ENCODE results near the gene CA10.

CA10 gene

DNA sequence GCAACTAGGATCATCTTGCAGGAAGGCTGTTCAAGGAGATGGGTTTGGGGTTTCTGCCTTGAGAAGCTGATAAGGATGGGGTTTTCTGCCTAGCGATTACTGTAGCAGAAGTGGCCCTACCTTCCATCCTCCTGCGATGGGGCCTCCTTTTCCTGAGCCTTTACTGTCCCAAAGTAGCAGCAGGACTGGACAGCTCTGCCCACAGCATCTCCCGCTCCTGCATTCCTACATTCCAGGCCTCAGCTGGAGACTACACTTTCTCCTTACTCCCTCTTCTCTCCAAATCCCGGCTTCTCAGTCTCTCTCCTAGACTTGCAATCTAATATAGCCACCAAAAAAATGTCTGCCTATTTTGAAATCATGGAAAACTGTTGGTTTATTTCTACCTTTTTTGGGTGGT is 355.4 kb downstream of the CA10 start:
- H3K9me3 ChIP-seq (ENCODE audit: control insufficient read depth, insufficient read depth, low read length): no peaks in the 10 kb centered on the region
- H3K27me3 ChIP-seq (ENCODE audit: control insufficient read depth, insufficient read depth, low read length): no peaks in the 10 kb centered on the region
- H3K36me3 ChIP-seq (ENCODE audit: control insufficient read depth, insufficient read depth, low read length): no peaks in the 10 kb centered on the region
- no peak overlapping the region for H3K27ac ChIP-seq (ENCODE audit: low read depth, low read length)
- H3K9ac ChIP-seq (ENCODE audit: low read depth, low read length): no peak overlapping the region
- H3K4me1 ChIP-seq (ENCODE audit: control insufficient read depth, insufficient read depth, low read length): no peaks in the 10 kb centered on the region
- H3K4me3 ChIP-seq (ENCODE audit: low read depth, low read length): no peak overlapping the region

DNA sequence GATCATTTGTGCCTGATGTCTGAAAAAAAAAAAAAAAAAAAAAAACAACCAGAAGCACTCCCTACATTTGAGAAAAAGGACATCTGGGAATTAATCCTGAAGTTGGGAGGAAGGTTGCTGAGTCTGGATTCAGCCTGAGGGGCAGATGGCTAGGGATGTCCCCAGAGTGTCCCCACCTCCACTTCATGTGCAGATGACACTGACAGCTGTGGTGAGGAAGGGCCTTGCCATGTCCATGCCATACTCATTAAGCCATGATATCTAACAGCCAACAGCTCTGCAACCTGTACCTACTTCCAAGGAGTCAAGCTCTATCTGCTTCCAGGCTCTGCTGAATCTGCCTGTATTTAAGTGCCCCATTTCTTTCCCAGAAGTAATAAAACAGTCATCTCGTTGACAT is 356.0 kb downstream of the CA10 start:
- no peak overlapping the region for H3K9ac ChIP-seq (ENCODE audit: low read depth, low read length)
- no peaks in the 10 kb centered on the region for H3K27me3 ChIP-seq (ENCODE audit: control insufficient read depth, insufficient read depth, low read length)
- H3K4me1 ChIP-seq (ENCODE audit: control insufficient read depth, insufficient read depth, low read length): no peaks in the 10 kb centered on the region
- no peaks in the 10 kb centered on the region for H3K9me3 ChIP-seq (ENCODE audit: control insufficient read depth, insufficient read depth, low read length)
- H3K36me3 ChIP-seq (ENCODE audit: control insufficient read depth, insufficient read depth, low read length): no peaks in the 10 kb centered on the region
- H3K4me3 ChIP-seq (ENCODE audit: low read depth, low read length): no peak overlapping the region
- H3K27ac ChIP-seq (ENCODE audit: low read depth, low read length): no peak overlapping the region

DNA sequence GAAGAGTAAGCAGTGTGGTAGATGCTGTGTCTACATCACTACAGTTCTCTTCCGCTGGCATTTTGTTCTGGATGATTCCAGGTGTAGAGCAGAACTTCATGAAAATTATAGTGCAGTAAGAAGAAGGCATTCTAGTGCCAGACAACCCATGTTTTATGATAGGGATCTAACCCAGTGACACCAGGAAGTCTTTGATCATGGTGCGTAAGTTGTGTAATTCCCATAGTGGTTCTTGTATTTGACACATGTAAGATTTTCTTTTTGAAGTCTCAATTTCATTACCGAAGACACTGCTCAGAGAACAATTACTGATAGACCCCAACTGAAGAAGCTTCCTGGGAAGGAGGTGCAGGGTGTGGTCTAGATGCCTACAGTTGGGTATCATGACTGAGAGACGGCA is 356.9 kb downstream of the CA10 start:
- H3K4me3 ChIP-seq (ENCODE audit: low read depth, low read length): no peak overlapping the region
- no peak overlapping the region for H3K9ac ChIP-seq (ENCODE audit: low read depth, low read length)
- no peak overlapping the region for H3K27ac ChIP-seq (ENCODE audit: low read depth, low read length)
- H3K36me3 ChIP-seq (ENCODE audit: control insufficient read depth, insufficient read depth, low read length): no peaks in the 10 kb centered on the region
- no peaks in the 10 kb centered on the region for H3K9me3 ChIP-seq (ENCODE audit: control insufficient read depth, insufficient read depth, low read length)
- H3K4me1 ChIP-seq (ENCODE audit: control insufficient read depth, insufficient read depth, low read length): no peaks in the 10 kb centered on the region
- no peaks in the 10 kb centered on the region for H3K27me3 ChIP-seq (ENCODE audit: control insufficient read depth, insufficient read depth, low read length)

DNA sequence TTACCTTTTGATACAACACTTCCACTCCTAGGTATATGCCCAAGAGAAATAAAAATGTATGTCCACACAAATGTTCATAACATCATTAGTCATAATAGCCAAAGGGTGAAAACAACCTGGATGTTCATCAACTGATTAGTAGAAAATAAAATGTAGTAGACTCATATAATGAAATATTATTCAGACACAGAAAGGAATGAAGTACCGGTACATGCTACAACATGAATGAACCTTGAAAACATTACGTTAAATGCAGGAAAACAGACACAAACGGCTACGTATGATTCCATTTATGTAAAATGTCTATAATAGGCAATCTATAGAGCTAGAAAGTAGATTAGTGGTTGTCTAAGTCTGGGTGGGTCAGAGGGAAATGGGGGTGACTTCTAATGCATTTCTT is 358.5 kb downstream of the CA10 start:
- H3K27me3 ChIP-seq (ENCODE audit: control insufficient read depth, insufficient read depth, low read length): no peaks in the 10 kb centered on the region
- H3K9me3 ChIP-seq (ENCODE audit: control insufficient read depth, insufficient read depth, low read length): no peaks in the 10 kb centered on the region
- no peak overlapping the region for H3K9ac ChIP-seq (ENCODE audit: low read depth, low read length)
- no peak overlapping the region for H3K4me3 ChIP-seq (ENCODE audit: low read depth, low read length)
- no peaks in the 10 kb centered on the region for H3K36me3 ChIP-seq (ENCODE audit: control insufficient read depth, insufficient read depth, low read length)
- no peaks in the 10 kb centered on the region for H3K4me1 ChIP-seq (ENCODE audit: control insufficient read depth, insufficient read depth, low read length)
- no peak overlapping the region for H3K27ac ChIP-seq (ENCODE audit: low read depth, low read length)

DNA sequence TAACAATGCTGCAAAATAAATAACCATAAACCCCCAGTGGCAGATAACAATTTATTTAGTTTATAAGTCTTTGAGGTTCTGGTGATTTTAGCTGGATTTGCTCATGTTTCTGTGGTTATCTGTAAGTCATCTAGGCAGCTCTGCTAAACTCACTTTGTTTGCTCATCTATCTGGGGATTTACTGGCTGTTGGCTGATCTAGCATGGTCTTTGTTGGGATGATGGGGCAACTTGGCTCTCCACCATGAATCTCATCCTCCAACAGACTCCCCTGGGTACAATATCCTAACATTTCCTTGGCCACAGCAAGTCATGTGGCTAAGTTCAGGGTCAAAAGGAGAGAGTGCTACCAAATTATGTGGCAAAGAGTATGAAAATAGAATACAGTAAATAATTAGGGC is 359.3 kb downstream of the CA10 start:
- Histone ChIP-seq H3K27me3 (ENCODE audit: control insufficient read depth, insufficient read depth, low read length) (no peaks in the 10 kb centered on the region), H3K4me1 (ENCODE audit: control insufficient read depth, insufficient read depth, low read length) (no peaks in the 10 kb centered on the region), H3K36me3 (ENCODE audit: control insufficient read depth, insufficient read depth, low read length) (no peaks in the 10 kb centered on the region), H3K27ac (ENCODE audit: low read depth, low read length) (no peak overlapping the region), H3K4me3 (ENCODE audit: low read depth, low read length) (no peak overlapping the region), H3K9me3 (ENCODE audit: control insufficient read depth, insufficient read depth, low read length) (no peaks in the 10 kb centered on the region), H3K9ac (ENCODE audit: low read depth, low read length) (no peak overlapping the region)

DNA sequence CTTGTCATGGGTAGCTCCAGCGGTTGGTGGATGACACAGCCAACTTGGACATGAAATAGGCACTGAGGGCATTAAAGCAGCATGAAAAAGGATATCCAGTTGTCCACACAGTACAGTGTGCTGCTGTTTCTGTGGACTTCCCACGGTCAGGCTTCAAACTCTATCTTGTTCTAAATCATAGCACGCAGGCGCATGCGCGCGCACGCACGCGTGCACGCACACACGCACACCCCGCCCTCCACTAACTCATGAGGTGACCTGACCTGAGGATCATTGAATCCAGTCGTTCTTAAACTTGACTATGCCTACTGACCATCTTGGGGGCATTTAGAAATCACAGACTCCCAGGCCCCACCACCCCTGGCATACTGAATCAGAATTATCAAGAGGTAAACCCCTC is 361.4 kb downstream of the CA10 start:
- Histone ChIP-seq H3K27me3 (ENCODE audit: control insufficient read depth, insufficient read depth, low read length) (no peaks in the 10 kb centered on the region), H3K36me3 (ENCODE audit: control insufficient read depth, insufficient read depth, low read length) (no peaks in the 10 kb centered on the region), H3K4me1 (ENCODE audit: control insufficient read depth, insufficient read depth, low read length) (no peaks in the 10 kb centered on the region), H3K9me3 (ENCODE audit: control insufficient read depth, insufficient read depth, low read length) (no peaks in the 10 kb centered on the region), H3K27ac (ENCODE audit: low read depth, low read length) (no peak overlapping the region), H3K4me3 (ENCODE audit: low read depth, low read length) (no peak overlapping the region), H3K9ac (ENCODE audit: low read depth, low read length) (no peak overlapping the region)

DNA sequence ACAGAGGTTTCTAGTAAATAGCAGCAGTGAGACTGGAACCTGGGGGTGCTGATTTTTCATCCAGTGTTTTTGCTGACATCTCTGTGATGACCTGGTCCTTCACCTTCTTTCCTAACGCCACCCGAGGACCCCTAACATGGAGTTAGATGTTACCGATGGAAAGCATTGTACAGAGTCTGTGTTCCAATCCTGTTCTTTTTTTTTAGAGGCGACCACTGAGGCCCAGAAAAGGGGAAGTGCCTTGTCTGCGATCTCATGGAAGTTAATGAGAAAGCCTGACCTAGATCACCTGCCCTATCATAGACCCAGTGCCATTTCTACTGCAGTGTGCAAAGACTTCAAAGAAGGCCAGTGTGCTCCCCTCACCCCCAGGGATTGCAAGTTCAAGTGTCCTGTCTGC is 362.5 kb downstream of the CA10 start:
- no peak overlapping the region for H3K27ac ChIP-seq (ENCODE audit: low read depth, low read length)
- no peaks in the 10 kb centered on the region for H3K4me1 ChIP-seq (ENCODE audit: control insufficient read depth, insufficient read depth, low read length)
- H3K27me3 ChIP-seq (ENCODE audit: control insufficient read depth, insufficient read depth, low read length): no peaks in the 10 kb centered on the region
- no peak overlapping the region for H3K4me3 ChIP-seq (ENCODE audit: low read depth, low read length)
- H3K36me3 ChIP-seq (ENCODE audit: control insufficient read depth, insufficient read depth, low read length): no peaks in the 10 kb centered on the region
- H3K9me3 ChIP-seq (ENCODE audit: control insufficient read depth, insufficient read depth, low read length): no peaks in the 10 kb centered on the region
- H3K9ac ChIP-seq (ENCODE audit: low read depth, low read length): no peak overlapping the region

DNA sequence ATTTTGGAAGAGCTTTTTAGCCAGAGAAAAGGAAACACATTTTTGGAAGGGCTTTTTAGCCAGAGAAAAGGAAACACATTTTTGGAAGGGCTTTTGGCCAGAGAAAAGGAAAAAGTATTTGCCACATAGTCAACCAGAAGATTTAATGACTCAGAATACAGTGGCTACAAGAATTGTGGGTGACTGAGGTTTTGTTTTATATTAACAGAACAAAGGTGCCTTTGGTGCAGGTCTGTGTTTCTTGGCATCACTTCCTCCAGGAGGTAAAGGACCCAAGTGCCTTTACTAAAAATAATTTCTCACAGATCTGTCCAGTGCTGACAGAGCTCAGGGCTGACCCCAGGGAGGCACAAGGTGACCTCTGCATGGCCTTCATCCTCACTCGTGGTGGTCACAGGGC is 363.1 kb downstream of the CA10 start:
- H3K4me1 ChIP-seq (ENCODE audit: control insufficient read depth, insufficient read depth, low read length): no peaks in the 10 kb centered on the region
- no peaks in the 10 kb centered on the region for H3K36me3 ChIP-seq (ENCODE audit: control insufficient read depth, insufficient read depth, low read length)
- H3K9me3 ChIP-seq (ENCODE audit: control insufficient read depth, insufficient read depth, low read length): no peaks in the 10 kb centered on the region

DNA sequence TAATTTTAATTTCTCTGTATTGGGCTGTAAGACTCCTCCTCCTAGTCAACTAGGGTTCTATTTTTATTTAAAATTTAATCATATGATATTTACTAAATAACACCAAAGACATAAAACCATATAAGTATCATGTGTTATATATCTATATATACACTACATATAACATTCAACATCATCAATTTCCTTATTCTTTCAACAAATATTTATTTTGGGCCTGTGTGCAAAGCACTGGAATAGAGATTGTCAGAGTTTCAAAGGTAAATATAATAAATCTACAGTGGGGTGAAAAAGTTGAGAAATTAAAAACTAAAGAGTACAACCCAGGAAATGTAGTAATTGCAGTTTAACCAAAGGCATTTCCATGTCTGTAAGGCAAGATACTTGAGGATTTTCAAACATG is 364.0 kb downstream of the CA10 start:
- no peaks in the 10 kb centered on the region for H3K9me3 ChIP-seq (ENCODE audit: control insufficient read depth, insufficient read depth, low read length)
- H3K9ac ChIP-seq (ENCODE audit: low read depth, low read length): no peak overlapping the region
- no peaks in the 10 kb centered on the region for H3K27me3 ChIP-seq (ENCODE audit: control insufficient read depth, insufficient read depth, low read length)
- no peaks in the 10 kb centered on the region for H3K36me3 ChIP-seq (ENCODE audit: control insufficient read depth, insufficient read depth, low read length)
- no peaks in the 10 kb centered on the region for H3K4me1 ChIP-seq (ENCODE audit: control insufficient read depth, insufficient read depth, low read length)
- H3K4me3 ChIP-seq (ENCODE audit: low read depth, low read length): no peak overlapping the region
- no peak overlapping the region for H3K27ac ChIP-seq (ENCODE audit: low read depth, low read length)

More for the DNA sequence above, 363.1 kb downstream of the CA10 start:
- no peaks in the 10 kb centered on the region for H3K27me3 ChIP-seq (ENCODE audit: control insufficient read depth, insufficient read depth, low read length)
- H3K27ac ChIP-seq (ENCODE audit: low read depth, low read length): no peak overlapping the region
- no peak overlapping the region for H3K4me3 ChIP-seq (ENCODE audit: low read depth, low read length)
- H3K9ac ChIP-seq (ENCODE audit: low read depth, low read length): no peak overlapping the region

DNA sequence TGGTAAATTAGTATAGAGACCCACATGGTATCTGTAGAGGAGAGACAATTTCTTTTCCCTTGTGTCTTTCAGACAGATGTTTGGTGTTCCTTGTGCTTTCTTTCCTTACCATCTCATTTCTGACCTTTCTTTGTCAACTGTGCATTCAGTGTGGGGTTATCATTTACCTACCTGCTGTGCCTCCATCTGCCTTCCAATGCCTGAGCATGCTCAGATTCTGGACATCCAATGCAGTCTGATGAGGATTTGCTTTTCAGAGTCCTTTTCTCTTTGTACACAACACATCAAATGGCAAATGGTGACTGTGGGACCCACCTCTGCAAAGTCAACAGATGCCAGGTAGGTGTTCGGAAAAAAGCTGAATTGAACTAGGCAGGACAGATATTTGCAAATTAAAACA is 364.8 kb downstream of the CA10 start:
- H3K9me3 ChIP-seq (ENCODE audit: control insufficient read depth, insufficient read depth, low read length): no peaks in the 10 kb centered on the region
- no peaks in the 10 kb centered on the region for H3K36me3 ChIP-seq (ENCODE audit: control insufficient read depth, insufficient read depth, low read length)
- no peaks in the 10 kb centered on the region for H3K4me1 ChIP-seq (ENCODE audit: control insufficient read depth, insufficient read depth, low read length)
- no peak overlapping the region for H3K4me3 ChIP-seq (ENCODE audit: low read depth, low read length)
- no peaks in the 10 kb centered on the region for H3K27me3 ChIP-seq (ENCODE audit: control insufficient read depth, insufficient read depth, low read length)
- no peak overlapping the region for H3K9ac ChIP-seq (ENCODE audit: low read depth, low read length)
- H3K27ac ChIP-seq (ENCODE audit: low read depth, low read length): no peak overlapping the region

DNA sequence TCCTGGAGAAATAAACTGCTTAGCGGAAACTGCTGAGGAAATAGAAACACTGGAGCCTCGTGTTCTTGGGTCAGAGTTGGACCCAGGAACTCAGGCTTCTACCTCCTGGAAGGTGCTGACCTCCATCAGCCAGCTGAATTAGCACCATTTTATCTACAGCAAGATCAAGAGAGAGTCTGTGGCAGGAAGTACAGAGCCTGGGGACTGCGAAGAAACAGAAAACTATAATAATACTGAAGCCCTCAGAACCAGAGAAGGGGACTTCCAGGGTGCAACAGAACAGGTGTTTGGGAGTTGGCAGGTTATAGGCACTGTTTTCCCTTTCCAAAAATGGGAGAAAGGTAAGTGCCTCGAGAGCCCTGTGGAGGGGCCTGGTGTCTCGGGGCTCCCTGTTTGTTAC is 379.7 kb downstream of the CA10 start:
- Histone ChIP-seq H3K9ac (ENCODE audit: low read depth, low read length) (no peak overlapping the region), H3K4me1 (ENCODE audit: control insufficient read depth, insufficient read depth, low read length) (no peaks in the 10 kb centered on the region), H3K9me3 (ENCODE audit: control insufficient read depth, insufficient read depth, low read length) (no peaks in the 10 kb centered on the region), H3K27me3 (ENCODE audit: control insufficient read depth, insufficient read depth, low read length) (no peaks in the 10 kb centered on the region), H3K4me3 (ENCODE audit: low read depth, low read length) (no peak overlapping the region), H3K36me3 (ENCODE audit: control insufficient read depth, insufficient read depth, low read length) (no peaks in the 10 kb centered on the region), H3K27ac (ENCODE audit: low read depth, low read length) (no peak overlapping the region)

Measured in HUES48 (cell line).